HUES6 (cell line): ENCODE results near the gene ZCCHC7.
A peak's percentile ranks its signal among the peaks of the same experiment; 100 is the strongest.
"Not testable (repeated sequence)": the region's sequence is repeated elsewhere in the genome, so short reads cannot be mapped to it uniquely, and the experiment has no call there.

Experiments
- H3K27ac ChIP-seq: 2 replicates; pipeline ENCODE4 v1.7.0; 2013; ENCODE audit warnings: low read depth, mild to moderate bottlenecking, low read length, inconsistent platforms
- H3K27me3 ChIP-seq: 2 replicates; pipeline ENCODE4 v1.6.1; 2013; ENCODE audit warnings: low read length; ENCODE audit not compliant: control insufficient read depth, insufficient read depth
- H3K36me3 ChIP-seq: 2 replicates; pipeline ENCODE4 v1.6.1; 2013; ENCODE audit warnings: low read length; ENCODE audit not compliant: control insufficient read depth, insufficient read depth
- H3K4me1 ChIP-seq: 2 replicates; pipeline ENCODE4 v1.6.1; 2013; ENCODE audit warnings: low read length; ENCODE audit not compliant: control insufficient read depth, insufficient read depth
- H3K4me3 ChIP-seq: 2 replicates; pipeline ENCODE4 v1.5.1; 2013; ENCODE audit warnings: low read depth, low read length
- H3K9ac ChIP-seq: one replicate; pipeline ENCODE4 v1.6.1; 2013; ENCODE audit warnings: mild to moderate bottlenecking, low read length
- H3K9me3 ChIP-seq: 2 replicates; pipeline ENCODE4 v1.6.1; 2013; ENCODE audit warnings: low read depth, low read length; ENCODE audit not compliant: control insufficient read depth, insufficient read depth

ZCCHC7 gene

GRCh38 chr9:37295178-37295577 lies 174.8 kb downstream of the ZCCHC7 start:
- no peaks in the 10 kb centered on the region for H3K9me3 ChIP-seq
- no peak overlapping the region for H3K9ac ChIP-seq
- H3K4me3 ChIP-seq, result no peak overlapping the region
- peaks cover 4% of the 10 kb centered on the region for H3K4me1 ChIP-seq
- H3K27me3 ChIP-seq, result no peaks in the 10 kb centered on the region
- H3K27ac ChIP-seq, result no peak overlapping the region
- H3K36me3 ChIP-seq, result no peaks in the 10 kb centered on the region

- Histone ChIP-seq H3K27me3 (no peaks in the 10 kb centered on the region), H3K9me3 (no peaks in the 10 kb centered on the region), H3K36me3 (no peaks in the 10 kb centered on the region), H3K4me1 (peaks cover 11% of the 10 kb centered on the region), H3K27ac (no peak overlapping the region), H3K4me3 (no peak overlapping the region), H3K9ac (no peak overlapping the region)
Measured at GRCh38 chr9:37295796-37296195, 175.4 kb downstream of the ZCCHC7 start.

DNA sequence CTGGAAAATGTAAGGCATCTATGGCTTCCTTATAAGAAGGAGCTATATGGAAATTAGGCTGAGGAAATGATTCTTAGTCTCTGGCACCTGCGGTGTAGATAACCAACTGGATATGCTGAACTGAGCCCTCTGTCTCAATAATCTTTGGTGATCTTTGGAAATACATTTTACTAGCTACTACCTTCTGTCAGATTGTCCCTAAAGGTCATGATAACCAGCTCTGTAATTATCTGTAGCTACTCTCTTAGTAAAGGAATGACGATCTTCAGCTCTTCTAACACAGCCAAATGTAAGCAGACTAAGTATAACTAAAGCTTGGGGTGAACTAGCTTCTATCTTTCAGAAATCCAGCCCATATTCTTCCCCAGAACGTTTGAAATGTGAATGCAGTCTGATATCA lies 177.2 kb downstream of the ZCCHC7 start:
- H3K9ac ChIP-seq, result no peak overlapping the region
- H3K27me3 ChIP-seq, result no peaks in the 10 kb centered on the region
- H3K4me1 ChIP-seq, result peaks cover 14% of the 10 kb centered on the region
- H3K9me3 ChIP-seq, result no peaks in the 10 kb centered on the region
- H3K27ac ChIP-seq, result no peak overlapping the region
- H3K36me3 ChIP-seq, result no peaks in the 10 kb centered on the region
- no peak overlapping the region for H3K4me3 ChIP-seq

- H3K27ac ChIP-seq, result 0 out of 2 replicates have a peak overlapping the region, but pooled peaks have one; percentile 9
- H3K4me1 ChIP-seq, result peaks cover 11% of the 10 kb centered on the region
Measured at GRCh38 chr9:37300620-37301019, 180.2 kb downstream of the ZCCHC7 start.

DNA sequence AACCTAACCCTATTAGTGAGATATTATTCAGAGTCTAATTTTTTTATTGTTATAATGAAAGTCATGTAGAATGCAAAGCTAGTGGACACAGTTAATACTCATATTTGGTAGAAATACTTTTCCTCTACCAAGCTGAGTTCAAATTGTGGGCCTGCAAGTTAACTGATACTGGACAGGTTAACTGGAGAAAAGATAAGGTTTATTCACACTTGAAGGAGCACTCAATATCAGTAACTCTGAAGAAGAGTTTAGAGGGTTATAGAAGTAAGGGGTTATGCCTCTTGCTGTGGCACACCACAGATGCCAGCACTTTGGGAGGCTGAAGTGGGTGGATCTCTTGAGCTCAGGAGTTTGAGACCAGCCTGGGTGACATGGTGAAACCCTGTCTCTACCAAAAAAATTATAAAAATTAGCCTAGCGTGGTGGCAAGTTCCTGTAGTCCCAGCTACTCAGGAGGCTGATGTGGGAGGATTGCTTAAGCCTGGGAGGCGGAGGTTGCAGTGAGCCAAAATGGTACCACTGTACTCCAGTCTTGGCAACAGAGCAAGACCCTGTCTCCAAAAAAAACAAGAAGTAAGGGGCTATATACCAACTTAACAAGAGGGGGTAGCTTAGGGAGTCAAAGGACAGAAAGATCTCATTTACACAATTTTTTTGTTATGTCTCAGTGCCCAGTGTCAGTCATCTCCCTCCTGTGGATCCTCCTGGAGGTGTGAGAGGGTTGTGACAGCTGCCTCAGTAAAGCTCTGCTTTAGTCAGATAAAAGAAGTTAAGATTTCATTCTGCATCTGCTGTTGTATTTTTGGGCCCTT lies 180.9 kb downstream of the ZCCHC7 start:
- Histone ChIP-seq H3K27ac (no peak overlapping the region), H3K9ac (no peak overlapping the region), H3K9me3 (no peaks in the 10 kb centered on the region), H3K4me1 (peaks cover 11% of the 10 kb centered on the region), H3K4me3 (no peak overlapping the region), H3K27me3 (no peaks in the 10 kb centered on the region), H3K36me3 (peaks cover 5% of the 10 kb centered on the region; the same call in 1 of the 2 replicates)

More at GRCh38 chr9:37300620-37301019, 180.2 kb downstream of the ZCCHC7 start:
- H3K4me3 ChIP-seq, result no peak overlapping the region
- H3K27me3 ChIP-seq, result no peaks in the 10 kb centered on the region
- no peaks in the 10 kb centered on the region for H3K9me3 ChIP-seq
- H3K9ac ChIP-seq, result no peak overlapping the region
- peaks cover 5% of the 10 kb centered on the region; the same call in 1 of the 2 replicates for H3K36me3 ChIP-seq

DNA sequence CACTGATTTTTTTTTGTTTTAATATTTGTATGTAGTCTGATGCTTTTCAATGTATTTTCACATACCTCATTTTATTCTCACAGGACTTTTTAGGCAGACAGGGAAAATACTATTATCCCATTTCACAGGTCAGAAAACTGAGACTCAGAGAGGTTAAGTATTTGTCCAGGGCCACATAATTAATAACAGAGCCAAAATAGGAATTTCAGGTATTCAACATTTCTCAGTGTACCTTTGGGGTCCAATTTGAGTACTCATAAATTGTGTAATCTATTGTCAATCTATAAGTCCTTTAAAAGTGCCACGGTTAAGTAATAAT lies 181.4 kb downstream of the ZCCHC7 start:
- H3K27me3 ChIP-seq, result no peaks in the 10 kb centered on the region
- H3K9ac ChIP-seq, result no peak overlapping the region
- H3K4me3 ChIP-seq, result no peak overlapping the region
- peaks cover 11% of the 10 kb centered on the region for H3K4me1 ChIP-seq
- no peaks in the 10 kb centered on the region for H3K9me3 ChIP-seq
- H3K36me3 ChIP-seq, result peaks cover 5% of the 10 kb centered on the region; the same call in 1 of the 2 replicates
- no peak overlapping the region for H3K27ac ChIP-seq

GRCh38 chr9:37302277-37302676 lies 181.9 kb downstream of the ZCCHC7 start:
- no peak overlapping the region for H3K4me3 ChIP-seq
- H3K36me3 ChIP-seq, result peaks cover 5% of the 10 kb centered on the region; the same call in 1 of the 2 replicates
- H3K27me3 ChIP-seq, result no peaks in the 10 kb centered on the region
- H3K9ac ChIP-seq, result no peak overlapping the region
- H3K4me1 ChIP-seq, result peaks cover 11% of the 10 kb centered on the region
- H3K9me3 ChIP-seq, result no peaks in the 10 kb centered on the region
- no peak overlapping the region for H3K27ac ChIP-seq

- H3K36me3 ChIP-seq, H3K27ac ChIP-seq, H3K27me3 ChIP-seq, H3K4me3 ChIP-seq, H3K9ac ChIP-seq, H3K9me3 ChIP-seq: not testable (repeated sequence)
- H3K4me1 ChIP-seq, result peaks cover 11% of the 10 kb centered on the region
Measured at GRCh38 chr9:37303272-37303671, 182.9 kb downstream of the ZCCHC7 start.

- H3K36me3 ChIP-seq, result peaks cover 5% of the 10 kb centered on the region; the same call in 1 of the 2 replicates
- H3K4me1 ChIP-seq, result no peaks in the 10 kb centered on the region
- no peaks in the 10 kb centered on the region for H3K27me3 ChIP-seq
- H3K4me3 ChIP-seq, result no peak overlapping the region
- no peaks in the 10 kb centered on the region for H3K9me3 ChIP-seq
- no peak overlapping the region for H3K9ac ChIP-seq
- H3K27ac ChIP-seq, result no peak overlapping the region
Measured at GRCh38 chr9:37309136-37309535, 188.8 kb downstream of the ZCCHC7 start.

DNA sequence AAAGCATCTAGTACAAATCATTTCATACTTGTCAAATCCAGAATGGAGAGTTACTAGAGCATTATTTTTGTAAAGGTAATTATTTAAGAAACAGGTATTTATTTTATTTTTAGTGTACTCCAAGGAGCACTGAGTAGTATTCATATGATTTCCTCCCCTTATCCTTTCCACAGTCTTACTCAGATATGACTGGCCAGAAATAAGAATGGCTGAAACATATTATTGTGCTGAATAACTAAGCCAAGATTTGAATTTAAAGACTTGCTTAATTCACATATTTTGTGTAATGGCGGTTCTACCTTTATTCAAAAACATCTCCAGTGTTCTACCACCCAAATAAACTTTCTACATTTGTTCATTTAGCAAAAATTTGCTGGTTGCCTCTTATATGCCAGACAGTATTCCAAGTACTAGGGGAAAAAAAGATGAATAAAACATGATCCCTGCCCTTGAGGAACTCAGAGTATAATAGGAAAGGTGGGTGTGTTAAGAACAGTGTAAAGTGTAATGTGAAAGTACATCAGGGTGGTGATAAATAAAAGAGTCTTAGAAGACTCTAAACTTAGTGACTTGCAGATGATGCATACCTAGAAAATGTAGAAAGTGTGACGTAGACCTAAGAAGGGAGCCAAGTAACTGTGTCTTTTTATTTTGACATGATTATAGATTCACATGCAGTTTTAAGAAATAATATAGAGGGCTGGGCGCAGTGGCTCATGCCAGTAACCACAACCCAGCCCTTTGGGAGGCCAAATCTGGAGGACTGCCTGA lies 191.7 kb downstream of the ZCCHC7 start:
- no peaks in the 10 kb centered on the region for H3K36me3 ChIP-seq
- H3K4me3 ChIP-seq, result no peak overlapping the region
- H3K27me3 ChIP-seq, result no peaks in the 10 kb centered on the region
- H3K9ac ChIP-seq, result no peak overlapping the region
- H3K9me3 ChIP-seq, result no peaks in the 10 kb centered on the region
- no peak overlapping the region for H3K27ac ChIP-seq
- no peaks in the 10 kb centered on the region for H3K4me1 ChIP-seq

- H3K4me1 ChIP-seq, result 0 out of 2 replicates have a peak, but pooled peaks cover 8% of the 10 kb centered on the region
- no peak overlapping the region for H3K4me3 ChIP-seq
- no peaks in the 10 kb centered on the region for H3K36me3 ChIP-seq
- H3K9ac ChIP-seq, result no peak overlapping the region
- no peaks in the 10 kb centered on the region for H3K9me3 ChIP-seq
- H3K27ac ChIP-seq, result no peak overlapping the region
- no peaks in the 10 kb centered on the region for H3K27me3 ChIP-seq
Measured at GRCh38 chr9:37324261-37324683, 203.9 kb downstream of the ZCCHC7 start.
